GM18858 (cell line): ENCODE results near the gene TRPC4AP.

Experiments
- ATAC-seq: cut with Tn5 transposase; IDR thresholded peaks from one replicate; pipeline ENCODE4 v1.9.1; 2021; ENCODE audit not compliant: unreplicated experiment

The TRPC4AP gene

GRCh38 chr20:34990231-34990630 is 102.4 kb downstream of the TRPC4AP start:
- ATAC-seq = no peak

GRCh38 chr20:34989670-34990069 is 102.9 kb downstream of the TRPC4AP start:
- no peak for ATAC-seq

- ATAC-seq = no peak
Observed at GRCh38 chr20:34989118-34989517, 103.5 kb downstream of the TRPC4AP start.

GRCh38 chr20:34988191-34988540 is 104.4 kb downstream of the TRPC4AP start:
- no peak for ATAC-seq

- ATAC-seq = no peak
Observed at GRCh38 chr20:34987288-34988190, 105.1 kb downstream of the TRPC4AP start.

GRCh38 chr20:34986311-34987287 is 106.0 kb downstream of the TRPC4AP start:
- no peak for ATAC-seq

GRCh38 chr20:34985461-34986310 is 106.9 kb downstream of the TRPC4AP start:
- no peak for ATAC-seq

- no peak for ATAC-seq
Observed at GRCh38 chr20:34984756-34985261, 107.8 kb downstream of the TRPC4AP start.

- ATAC-seq = no peak
Observed at GRCh38 chr20:34983995-34984735, 108.4 kb downstream of the TRPC4AP start.

- ATAC-seq = no peak
Observed at GRCh38 chr20:34983089-34983820, 109.4 kb downstream of the TRPC4AP start.

- no peak for ATAC-seq
Observed at GRCh38 chr20:34982270-34983088, 110.1 kb downstream of the TRPC4AP start.

GRCh38 chr20:34980543-34981233 is 111.9 kb downstream of the TRPC4AP start:
- ATAC-seq = no peak

- no peak for ATAC-seq
Observed at GRCh38 chr20:34979366-34980153, 113.0 kb downstream of the TRPC4AP start.

GRCh38 chr20:34978092-34978744 is 114.4 kb downstream of the TRPC4AP start:
- ATAC-seq = no peak

GRCh38 chr20:34977365-34978091 is 115.1 kb downstream of the TRPC4AP start:
- no peak for ATAC-seq

GRCh38 chr20:34976286-34976685 is 116.3 kb downstream of the TRPC4AP start:
- no peak for ATAC-seq
